NB4 (cell line): ENCODE data around the gene FOXP4.

Source experiments
- DNase-seq: peaks from one replicate; pipeline ENCODE4 v3.0.0; 2010; ENCODE audit warnings: low read depth
- H3K4me3 ChIP-seq: one replicate; pipeline ENCODE4 v1.5.1; 2011; ENCODE audit warnings: mild to moderate bottlenecking, low read depth, low read length, moderate library complexity
- MYC ChIP-seq: IDR thresholded peaks from 2 replicates; pipeline ENCODE4 v1.6.1; 2011; ENCODE audit warnings: low read depth, low read length
- POLR2A ChIP-seq: IDR thresholded peaks from 2 replicates; pipeline ENCODE4 v1.6.1; 2011; ENCODE audit warnings: mild to moderate bottlenecking; ENCODE audit not compliant: insufficient read length; ENCODE audit errors: extremely low read depth
- TF ChIP-seq, protein P1 (sequence below): IDR thresholded peaks from 2 replicates; pipeline ENCODE4 v1.6.1; 2011; ENCODE audit warnings: low read depth, low read length
- TF ChIP-seq, protein P2 (sequence below): IDR thresholded peaks from one replicate; pipeline ENCODE4 v1.5.1; 2012; ENCODE audit warnings: low read depth, low read length

The FOXP4 gene

DNA sequence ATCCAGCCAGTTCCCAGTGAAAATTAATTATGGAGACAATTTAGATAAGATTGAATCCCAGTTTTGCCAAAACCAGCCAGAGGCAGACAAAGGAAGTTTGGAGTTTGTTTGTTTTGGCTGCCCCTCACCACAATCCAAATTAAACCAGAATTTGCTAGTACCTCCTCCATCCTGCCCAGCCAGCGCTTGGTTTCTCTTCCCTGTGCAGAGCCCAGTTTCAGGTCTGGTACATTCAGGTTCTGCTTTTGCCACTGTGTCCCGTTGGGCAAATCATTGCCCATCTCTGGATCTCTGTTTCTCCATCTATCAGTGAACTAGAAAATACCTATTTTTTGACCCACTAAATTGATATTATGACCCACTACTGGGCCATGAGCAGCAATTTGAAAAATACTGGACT lies 26.4 kb downstream of the FOXP4 start:
- no peak overlapping the region for H3K4me3 ChIP-seq
- TF ChIP-seq, protein P1, sequence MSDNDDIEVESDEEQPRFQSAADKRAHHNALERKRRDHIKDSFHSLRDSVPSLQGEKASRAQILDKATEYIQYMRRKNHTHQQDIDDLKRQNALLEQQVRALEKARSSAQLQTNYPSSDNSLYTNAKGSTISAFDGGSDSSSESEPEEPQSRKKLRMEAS: no peak
- TF ChIP-seq POLR2A (no peak), MYC (no peak)
- TF ChIP-seq, protein P2, sequence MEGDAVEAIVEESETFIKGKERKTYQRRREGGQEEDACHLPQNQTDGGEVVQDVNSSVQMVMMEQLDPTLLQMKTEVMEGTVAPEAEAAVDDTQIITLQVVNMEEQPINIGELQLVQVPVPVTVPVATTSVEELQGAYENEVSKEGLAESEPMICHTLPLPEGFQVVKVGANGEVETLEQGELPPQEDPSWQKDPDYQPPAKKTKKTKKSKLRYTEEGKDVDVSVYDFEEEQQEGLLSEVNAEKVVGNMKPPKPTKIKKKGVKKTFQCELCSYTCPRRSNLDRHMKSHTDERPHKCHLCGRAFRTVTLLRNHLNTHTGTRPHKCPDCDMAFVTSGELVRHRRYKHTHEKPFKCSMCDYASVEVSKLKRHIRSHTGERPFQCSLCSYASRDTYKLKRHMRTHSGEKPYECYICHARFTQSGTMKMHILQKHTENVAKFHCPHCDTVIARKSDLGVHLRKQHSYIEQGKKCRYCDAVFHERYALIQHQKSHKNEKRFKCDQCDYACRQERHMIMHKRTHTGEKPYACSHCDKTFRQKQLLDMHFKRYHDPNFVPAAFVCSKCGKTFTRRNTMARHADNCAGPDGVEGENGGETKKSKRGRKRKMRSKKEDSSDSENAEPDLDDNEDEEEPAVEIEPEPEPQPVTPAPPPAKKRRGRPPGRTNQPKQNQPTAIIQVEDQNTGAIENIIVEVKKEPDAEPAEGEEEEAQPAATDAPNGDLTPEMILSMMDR: no peak
- no peak for DNase-seq

DNA sequence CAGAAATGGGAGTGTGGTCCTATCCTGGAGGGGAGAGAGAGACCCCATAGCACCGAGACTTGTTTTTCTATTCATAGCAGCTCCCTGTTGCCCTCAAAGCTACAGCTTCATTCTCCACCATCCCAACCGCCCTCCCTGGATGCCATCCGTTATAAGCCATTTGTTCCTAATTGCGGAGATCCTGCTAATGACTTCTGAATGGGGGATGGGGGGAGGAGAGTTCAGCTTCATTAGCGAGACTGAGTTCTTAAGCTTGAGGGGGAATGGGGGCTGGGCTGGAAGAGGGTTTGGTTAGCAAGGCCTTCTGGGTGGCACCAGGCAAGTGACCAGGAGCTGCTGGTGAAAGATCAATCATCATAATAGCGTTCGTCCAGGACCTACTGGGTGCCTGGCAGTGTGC lies 27.1 kb downstream of the FOXP4 start:
- DNase-seq: no peak
- TF ChIP-seq MYC (no peak), POLR2A (no peak)
- TF ChIP-seq, protein P1: no peak
- TF ChIP-seq, protein P2: no peak
- no peak overlapping the region for H3K4me3 ChIP-seq

DNA sequence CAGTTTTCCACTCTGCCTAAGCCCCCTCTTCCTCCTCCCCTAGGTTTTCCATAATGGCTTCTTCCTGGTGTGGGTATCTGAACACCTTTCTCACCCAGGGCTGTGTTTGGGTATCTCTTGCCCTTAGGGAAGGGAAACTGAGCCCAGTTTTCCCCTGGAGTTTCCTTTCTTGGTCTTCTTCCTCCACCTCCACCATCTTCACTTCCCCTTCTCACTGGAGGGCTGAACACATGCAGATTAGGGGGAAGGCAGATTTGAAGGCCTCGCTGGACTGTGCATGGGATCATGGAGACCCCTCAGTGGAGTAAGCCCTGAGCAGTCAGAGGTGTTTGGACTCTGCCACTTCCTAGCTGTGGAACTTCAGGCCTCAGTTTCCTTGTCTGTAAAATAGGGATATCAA lies 27.8 kb downstream of the FOXP4 start:
- TF ChIP-seq, protein P2: no peak
- TF ChIP-seq POLR2A (no peak), MYC (no peak)
- TF ChIP-seq, protein P1: no peak
- no peak overlapping the region for H3K4me3 ChIP-seq
- DNase-seq: no peak

DNA sequence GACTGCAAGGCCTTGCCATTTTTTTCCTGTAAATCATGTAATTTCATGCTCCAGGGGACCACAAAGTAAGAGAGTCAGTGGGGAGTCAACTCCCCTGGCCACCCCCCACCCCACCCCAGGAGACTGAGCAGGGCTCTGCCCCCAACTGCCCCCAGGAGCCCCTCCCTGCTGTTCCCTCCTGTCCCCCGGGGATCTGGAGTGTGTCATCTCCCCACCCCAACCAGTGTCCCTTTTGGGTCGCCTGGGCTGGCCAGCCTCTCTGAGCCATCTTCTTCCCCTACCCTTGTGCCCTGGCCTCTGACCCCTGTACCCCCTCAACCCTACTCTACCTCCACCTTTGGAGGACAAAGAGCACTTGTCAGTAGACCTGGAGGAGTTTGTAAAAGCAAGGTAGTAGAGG lies 29.4 kb downstream of the FOXP4 start:
- DNase-seq: no peak
- no peak overlapping the region for H3K4me3 ChIP-seq
- TF ChIP-seq MYC (no peak), POLR2A (no peak)
- TF ChIP-seq, protein P2: no peak
- TF ChIP-seq, protein P1: no peak

DNA sequence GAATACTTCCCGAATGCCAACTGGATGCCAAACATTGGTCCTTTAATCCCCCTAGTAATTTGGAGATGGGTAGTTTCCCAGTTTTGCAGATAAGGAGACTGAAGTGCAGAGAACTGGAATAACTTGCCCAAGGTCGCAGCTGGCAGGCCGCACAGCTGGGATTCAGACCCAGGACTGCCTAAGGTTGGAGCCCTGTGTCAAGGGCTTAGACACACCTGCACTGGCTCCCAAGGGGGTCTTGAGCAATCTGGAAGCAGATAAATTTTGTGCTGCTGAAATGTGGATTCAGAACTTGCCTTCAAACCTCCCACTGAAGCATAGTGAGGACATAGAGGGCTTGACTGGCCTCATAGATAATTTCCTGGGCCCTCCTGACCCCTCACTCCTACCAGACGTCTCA lies 30.5 kb downstream of the FOXP4 start:
- no peak for DNase-seq
- TF ChIP-seq, protein P1: no peak
- TF ChIP-seq, protein P2: no peak
- no peak overlapping the region for H3K4me3 ChIP-seq
